Epithelial cell of esophagus (primary cell): ENCODE measurements around the gene RBBP9.
"Not testable (repeated sequence)": the region's sequence is repeated elsewhere in the genome, so short reads cannot be mapped to it uniquely, and the experiment has no call there.

Source experiments
- DNase-seq: peaks from one replicate; pipeline ENCODE4 v3.0.0; 2010; ENCODE audit warnings: low read depth
- H3K4me3 ChIP-seq: 2 replicates; pipeline ENCODE4 v1.5.1; 2011; ENCODE audit warnings: mild to moderate bottlenecking, low read length, control low read depth
- CTCF ChIP-seq: IDR thresholded peaks from 2 replicates; pipeline ENCODE4 v1.5.1; 2011; ENCODE audit warnings: low read depth, mild to moderate bottlenecking, low read length, control low read depth, inconsistent platforms; ENCODE audit not compliant: insufficient read depth; ENCODE audit errors: missing control alignments

The RBBP9 gene

GRCh38 chr20:18533978-18534644 lies 37.1 kb upstream of the RBBP9 start:
- no peak for TF ChIP-seq CTCF
- no peak for DNase-seq
- no peak overlapping the region for H3K4me3 ChIP-seq

- TF ChIP-seq CTCF, result no peak
- DNase-seq, result no peak
- H3K4me3 ChIP-seq, result no peak overlapping the region
Observed at GRCh38 chr20:18533491-18533890, 36.5 kb upstream of the RBBP9 start.

GRCh38 chr20:18532626-18533025 lies 35.6 kb upstream of the RBBP9 start:
- TF ChIP-seq CTCF, result no peak
- DNase-seq, result no peak
- H3K4me3 ChIP-seq, result no peak overlapping the region

GRCh38 chr20:18529041-18529440 lies 32.0 kb upstream of the RBBP9 start:
- TF ChIP-seq CTCF, result no peak
- DNase-seq, result no peak
- H3K4me3 ChIP-seq, result no peak overlapping the region

GRCh38 chr20:18527836-18528235 lies 30.8 kb upstream of the RBBP9 start:
- TF ChIP-seq CTCF, result no peak
- H3K4me3 ChIP-seq, result no peak overlapping the region
- DNase-seq, result peak; percentile 71

GRCh38 chr20:18527339-18527738 lies 30.3 kb upstream of the RBBP9 start:
- H3K4me3 ChIP-seq, result no peak overlapping the region
- TF ChIP-seq CTCF, result no peak
- DNase-seq, result no peak

- DNase-seq, H3K4me3 ChIP-seq: not testable (repeated sequence)
Observed at GRCh38 chr20:18526761-18527160, 29.7 kb upstream of the RBBP9 start.
